NCI-H2107 treated with DMSO at 0.1 percent for 48 hours (cell line): ENCODE measurements around the gene SEC63.
"Not testable (repeated sequence)": the region's sequence is repeated elsewhere in the genome, so short reads cannot be mapped to it uniquely, and the experiment has no call there.

Source experiments
- DNase-seq: peaks from one replicate; lab custom pipeline; 2025; ENCODE audit not compliant: unreplicated experiment; lab: John Stamatoyannopoulos, UW

Gene SEC63

DNA sequence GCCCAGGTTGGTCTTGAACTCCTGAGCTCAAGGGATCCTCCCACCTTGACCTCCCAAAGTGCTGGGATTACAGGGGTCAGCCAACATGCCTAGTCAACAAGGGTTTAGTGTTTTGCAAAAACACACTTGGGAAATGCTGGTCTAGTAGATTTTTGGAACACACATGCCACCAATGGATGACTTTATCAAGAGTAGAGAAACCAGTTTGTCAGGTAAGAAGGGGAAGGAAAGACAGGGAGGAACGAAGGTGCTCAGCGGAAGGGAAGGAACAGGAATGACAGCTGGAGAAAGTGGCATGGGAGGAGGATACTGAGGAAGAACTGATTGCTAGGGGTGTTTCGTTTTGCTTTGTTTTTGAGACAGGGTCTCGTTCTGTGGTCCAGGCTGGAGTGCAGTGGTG, 15.6 kb upstream of the SEC63 start:
- DNase-seq: no peak

DNA sequence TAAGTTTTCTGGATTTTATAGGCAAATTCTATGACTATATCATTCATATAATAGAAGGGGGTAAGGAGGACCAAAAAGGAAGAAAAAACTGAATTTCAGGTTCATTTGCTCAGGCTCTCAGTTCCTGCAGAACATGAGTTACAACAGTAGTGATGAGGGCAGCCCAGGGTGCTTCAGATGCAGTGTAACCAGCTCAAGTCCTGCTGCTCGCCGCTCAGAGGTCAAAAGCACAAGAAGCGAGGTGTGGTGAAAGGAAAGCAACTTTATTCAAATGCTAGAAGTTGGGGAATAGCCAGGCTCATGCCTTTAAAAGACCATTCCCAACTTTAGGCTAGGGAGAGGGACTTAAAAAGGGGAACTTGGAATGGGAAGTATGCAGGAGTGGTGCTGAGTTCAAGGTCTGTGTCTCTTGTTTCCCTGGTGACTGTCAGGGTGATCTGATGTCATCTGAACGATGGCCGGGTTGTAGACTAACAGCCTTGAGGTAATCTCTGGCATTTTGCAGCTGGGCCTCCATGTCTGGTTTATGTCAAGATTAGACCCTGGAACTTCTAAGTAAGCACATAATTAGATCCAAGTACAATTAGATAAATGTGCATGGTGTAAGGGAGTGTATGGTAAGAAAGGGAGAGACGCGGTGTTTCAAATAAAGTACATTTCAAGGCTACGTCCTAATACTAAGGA, 14.5 kb upstream of the SEC63 start:
- DNase-seq: no peak

DNA sequence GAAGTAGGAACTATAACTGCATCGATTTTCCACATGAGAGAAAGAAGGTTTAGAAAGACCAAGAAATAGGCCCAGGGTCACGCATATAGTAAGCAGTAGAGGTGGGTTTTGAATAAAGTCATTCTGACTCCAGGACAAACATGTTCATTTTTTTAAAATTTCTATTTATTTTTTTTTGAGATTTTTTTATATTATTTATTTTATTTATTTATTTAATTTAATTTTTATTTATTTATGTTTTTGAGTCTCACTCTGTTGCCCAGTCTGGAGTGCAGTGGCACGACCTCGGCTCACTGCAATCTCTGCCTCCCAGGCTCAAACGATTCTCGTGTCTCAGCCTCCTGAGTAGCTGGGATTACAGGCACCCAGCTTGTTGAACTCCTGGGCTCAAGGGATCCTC, 13.2 kb upstream of the SEC63 start:
- DNase-seq: no peak

DNA sequence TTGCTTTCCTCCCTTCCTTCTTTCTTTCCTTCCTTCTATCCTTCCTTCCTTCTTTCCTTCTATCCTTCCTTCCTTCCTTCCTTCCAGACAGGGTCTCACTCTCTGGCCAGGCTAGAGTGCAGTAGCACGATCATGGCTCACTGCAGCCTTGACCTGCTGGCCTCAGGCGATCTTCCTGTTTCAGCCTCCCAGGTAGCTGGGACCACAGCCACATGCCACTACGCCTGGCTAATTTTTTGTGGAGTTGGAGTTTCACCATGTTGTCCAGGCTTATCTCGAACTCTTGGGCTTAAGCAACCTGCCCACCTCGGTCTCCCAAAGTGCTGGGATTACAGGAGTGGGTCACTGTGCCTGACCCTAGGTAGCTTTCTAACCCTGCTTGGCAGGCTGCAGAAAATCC, 12.2 kb upstream of the SEC63 start:
- no peak for DNase-seq

DNA sequence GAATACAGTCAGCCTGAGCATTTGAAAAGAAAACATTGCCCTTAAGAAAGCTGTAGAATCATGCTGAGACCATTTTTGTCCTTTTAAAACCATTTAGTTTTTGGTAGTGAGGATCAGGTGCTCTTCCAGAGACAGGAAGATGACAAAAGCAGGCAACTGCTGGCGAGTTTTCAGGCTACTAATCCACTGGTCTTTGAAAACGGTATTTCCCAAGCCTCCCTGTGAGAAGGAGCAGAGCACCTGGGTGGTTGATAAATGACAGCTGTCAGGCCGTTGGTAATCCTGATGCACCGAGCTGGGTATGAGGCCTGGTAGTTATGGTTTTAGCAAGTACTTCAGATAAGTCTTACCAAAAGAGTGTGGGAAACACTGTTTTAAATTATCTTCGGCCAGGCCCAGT, 10.1 kb upstream of the SEC63 start:
- DNase-seq: no peak

DNA sequence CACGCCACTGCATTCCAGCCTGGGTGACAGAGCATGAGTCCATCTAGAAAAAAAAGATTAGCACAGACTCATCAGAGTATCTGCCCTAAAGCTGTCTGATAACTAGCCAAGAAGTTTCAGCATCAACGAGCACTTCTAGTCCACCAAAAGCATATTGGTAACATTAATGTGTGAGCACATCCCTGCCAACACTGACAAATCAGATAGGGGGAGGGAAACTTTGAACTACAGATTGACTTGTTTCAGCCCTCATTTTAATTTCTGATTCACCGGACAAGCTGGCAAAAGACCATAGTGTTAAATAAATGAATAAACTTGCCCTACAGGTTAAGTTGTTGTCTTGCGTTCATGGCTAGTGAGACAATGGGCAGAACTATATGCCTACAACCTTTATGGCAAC, 7.7 kb upstream of the SEC63 start:
- DNase-seq: no peak

DNA sequence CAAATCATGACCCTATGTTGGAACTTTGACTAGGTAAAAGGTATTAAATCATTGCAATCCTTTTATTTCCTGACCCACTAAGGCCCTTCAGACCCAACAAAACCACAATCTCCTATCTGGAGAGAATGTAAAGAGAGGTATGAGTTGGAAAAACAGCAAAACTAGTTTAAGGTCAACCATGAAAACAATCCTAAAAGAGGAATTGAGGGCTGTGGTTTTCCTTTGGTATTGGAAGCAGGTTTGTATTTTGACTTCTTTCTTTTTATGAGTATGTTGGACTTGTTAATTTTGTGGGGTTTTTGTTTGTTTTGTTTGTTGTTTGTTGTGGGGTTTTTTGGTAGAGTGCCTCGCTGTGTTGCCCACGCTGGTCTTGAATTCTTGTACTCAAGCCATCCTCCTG, 4.7 kb upstream of the SEC63 start:
- no peak for DNase-seq

DNA sequence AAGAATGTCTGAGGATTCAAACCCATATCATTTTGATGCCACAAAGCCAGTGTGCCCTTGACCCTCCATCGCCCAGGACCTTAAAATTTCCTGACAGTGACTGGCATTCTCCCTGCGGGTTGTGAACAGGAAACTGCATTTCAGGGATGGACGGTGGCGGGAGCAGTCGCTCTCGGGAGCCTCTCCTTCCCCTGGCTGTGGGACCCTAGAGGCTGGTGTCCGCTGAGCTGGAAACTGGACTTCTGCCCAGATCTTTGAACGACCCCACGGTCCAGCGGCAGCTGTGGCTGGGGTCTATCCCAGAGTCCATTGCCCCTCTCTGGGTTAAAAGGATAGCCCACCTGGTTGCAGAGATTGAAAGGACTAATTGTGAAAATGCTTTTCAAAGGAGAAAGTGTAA, 1.4 kb upstream of the SEC63 start:
- DNase-seq: no peak

DNA sequence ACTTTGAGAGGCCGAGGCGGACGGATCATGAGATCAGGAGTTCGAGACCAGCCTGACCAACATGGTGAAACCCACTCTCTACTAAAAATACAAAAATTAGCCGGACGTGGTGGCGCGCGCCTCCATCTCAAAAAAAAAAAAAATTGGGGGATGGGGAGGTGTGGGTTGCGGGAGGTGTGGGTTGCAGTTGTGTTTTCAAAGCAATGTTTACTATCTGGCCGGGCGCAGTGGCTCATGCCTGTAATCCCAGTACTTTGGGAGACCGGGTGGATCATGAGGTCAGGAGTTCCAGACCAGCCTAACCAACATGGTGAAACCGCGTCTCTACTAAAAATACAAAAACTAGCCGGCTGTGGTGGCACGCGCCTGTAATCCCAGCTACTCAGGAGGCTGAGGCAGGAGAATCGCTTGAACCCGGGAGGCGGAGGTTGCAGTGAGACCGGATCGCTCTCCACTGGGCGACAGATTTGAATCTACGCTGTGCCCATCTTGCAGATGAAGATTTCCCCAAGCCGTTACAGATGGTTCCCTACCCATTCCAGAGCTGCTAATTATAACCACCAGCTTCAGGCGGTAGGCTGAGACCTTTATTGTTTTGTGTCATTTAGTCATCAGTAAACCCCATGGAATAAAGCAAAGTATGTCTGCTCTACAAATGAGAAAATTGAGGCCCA, 818 bp upstream of the SEC63 start:
- DNase-seq: not testable (repeated sequence)

DNA sequence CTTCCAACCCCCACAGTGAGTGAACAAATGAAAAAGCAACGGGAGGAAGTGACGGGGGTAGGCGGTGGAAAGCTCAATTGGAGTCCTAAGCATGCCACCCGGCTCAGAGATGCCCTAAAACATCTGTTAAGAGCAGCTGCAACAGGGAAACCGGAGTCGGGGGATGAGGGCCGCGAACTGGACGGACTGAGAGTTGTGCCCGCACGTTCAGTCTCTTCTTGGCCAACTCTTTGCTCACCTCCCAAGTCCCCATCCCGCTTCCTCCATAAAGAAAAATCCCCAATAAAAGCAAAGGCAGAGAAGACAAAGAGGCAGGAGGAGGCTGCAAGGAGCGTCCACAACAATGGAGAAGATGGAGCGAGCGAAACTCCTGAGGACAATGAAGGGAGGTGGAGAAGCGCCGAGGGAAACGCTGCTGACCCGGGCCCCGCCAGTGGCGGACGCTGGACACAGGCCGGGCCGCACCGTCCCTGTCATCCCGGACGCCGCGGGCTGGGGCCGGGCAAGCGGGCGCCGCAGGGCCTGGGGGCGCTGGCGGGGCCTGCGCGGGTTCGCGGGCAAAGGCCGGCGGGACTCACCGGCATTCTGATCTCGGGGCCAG, 600 bp downstream of the SEC63 start:
- peak; percentile 35 for DNase-seq

DNA sequence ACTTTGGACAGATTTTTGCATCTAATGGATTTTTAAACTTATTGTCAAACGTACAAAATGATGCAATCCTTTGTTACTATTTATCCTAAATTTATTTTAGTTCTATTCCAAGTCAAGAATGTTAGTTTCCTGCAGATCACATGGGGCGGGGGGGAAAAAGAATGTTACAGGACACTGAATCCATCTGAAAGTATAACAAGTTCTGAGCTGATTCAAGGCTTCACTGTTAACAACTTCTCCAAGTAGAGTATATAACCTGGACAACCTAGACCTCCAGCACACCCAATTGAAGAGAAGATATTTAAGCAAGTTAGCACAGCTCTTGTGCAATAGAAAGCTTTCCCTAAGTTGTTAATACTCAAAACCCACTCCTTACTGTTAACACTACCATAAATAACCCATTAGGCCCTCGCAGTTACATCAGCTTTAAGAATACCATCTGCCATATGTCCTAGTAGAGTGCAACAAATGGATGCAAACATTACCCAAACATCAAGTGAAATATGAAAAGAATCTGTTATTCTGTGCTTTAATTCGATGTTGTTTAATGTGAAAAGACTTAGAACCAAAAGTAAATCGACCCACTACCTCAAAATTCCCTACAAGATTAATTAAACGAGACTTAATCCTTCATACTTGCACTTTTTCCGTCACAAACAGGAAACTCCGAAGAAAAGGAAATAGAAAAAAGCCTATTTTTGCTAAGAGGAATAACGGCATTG, 1.3 kb downstream of the SEC63 start:
- no peak for DNase-seq

DNA sequence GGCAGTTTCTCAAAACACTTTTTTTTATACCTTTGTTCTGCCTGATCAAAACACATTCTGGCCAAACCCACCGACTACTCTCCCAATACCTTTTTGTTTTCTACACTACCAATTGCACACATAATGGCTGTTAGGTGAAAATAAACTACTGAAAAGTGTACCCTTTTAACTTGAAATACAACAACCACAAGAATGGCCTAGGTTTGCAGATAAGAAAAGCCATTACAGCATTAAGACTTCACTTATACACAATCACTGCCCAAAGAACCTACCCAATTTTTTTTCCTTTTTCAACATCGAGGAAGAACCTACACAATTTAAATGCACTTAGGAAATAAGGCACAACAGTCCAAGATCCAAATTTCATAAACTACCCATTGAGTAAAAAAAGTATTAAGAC, 1.8 kb downstream of the SEC63 start:
- no peak for DNase-seq

DNA sequence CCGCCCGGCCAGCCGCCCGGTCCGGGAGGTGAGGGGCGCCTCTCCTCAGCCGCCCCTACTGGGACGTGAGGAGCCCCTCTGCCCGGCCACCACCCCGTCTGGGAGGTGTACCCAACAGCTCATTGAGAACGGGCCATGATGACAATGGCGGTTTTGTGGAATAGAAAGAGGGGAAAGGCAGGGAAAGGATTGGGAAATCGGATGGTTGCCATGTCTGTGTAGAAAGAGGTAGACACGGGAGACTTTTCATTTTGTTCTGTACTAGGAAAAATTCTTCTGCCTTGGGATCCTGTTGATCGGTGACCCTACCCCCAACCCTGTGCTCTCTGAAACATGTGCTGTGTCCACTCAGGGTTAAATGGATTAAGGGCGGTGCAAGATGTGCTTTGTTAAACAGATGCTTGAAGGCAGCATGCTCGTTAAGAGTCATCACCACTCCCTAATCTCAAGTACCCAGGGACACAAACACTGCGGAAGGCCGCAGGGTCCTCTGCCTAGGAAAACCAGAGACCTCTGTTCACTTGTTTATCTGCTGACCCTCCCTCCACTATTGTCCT, 4.1 kb downstream of the SEC63 start:
- not testable (repeated sequence) for DNase-seq

DNA sequence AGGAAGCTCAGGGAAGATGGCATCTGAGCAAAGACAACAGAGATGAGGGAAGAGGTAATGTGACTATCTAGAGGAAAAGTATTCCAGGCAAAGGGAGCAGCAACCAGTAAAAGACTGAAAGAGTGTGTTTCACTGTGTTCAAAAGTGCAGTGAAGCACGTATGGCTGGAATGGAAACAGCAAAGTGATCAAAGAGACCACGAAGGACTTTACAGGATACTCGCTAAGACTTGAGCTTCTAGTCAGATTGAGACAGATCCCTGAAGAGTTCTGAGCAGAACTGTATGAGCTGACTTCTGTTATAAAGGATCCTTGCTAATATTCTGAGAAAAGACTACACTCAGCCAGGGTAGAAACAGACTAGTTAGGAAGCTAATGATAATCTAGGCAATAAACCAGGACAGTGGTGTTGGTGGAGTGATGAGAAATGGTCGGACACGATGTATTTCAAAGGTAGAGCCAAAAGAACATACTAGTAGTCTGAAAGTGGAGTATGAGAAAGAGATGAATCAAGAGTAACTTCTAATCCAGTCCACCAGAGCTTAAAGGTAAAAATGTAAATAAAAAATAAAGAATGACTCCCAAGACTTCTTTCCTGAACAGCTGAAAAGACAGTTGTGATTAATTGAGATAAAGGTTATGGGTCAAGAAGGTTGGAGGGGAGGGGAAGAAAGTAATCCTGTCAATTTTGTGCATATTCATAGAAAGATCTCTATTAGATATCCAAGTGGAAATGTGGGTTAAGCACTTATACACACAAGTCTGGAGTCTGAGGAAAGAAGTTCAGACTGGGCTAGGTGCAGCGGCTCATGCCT, 14.2 kb downstream of the SEC63 start:
- DNase-seq: no peak

DNA sequence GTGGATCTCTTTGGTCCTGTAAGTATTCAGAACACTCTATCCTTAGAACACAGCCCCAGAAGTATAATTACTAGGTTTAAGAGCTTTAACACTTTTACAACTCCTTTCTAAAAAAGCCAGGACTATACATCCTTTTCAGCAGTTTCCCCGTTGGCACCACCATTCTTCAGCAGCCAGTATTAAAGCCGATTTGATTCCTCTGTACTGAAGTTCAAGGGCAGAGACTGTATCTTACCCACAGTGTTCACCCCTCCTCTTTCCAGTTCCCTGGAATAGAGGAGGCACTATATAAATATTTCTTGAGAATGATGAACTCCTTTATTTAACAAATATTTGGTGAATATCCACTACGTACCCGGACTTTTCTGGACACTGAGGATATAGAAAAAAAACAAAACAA, 15.9 kb downstream of the SEC63 start:
- no peak for DNase-seq

DNA sequence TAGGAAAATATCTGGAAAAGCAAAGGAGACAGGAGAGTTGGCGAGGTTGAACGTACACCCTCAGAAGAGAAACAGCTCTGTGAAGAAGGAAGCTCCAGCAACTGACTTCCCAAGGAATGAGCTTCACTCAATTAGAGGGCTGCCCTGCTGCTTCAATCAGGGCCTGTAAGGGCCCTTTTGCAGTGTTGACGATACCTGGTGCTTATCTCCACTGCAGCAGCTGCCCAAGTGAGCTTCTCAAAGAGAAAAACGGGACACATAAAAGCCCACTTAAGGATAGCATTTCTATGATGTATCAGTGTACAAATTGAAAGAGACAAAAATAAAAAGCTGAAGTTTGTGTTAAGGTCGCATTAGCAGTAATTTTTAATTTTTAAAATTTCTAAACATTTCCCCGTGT, 16.4 kb downstream of the SEC63 start:
- DNase-seq: no peak

DNA sequence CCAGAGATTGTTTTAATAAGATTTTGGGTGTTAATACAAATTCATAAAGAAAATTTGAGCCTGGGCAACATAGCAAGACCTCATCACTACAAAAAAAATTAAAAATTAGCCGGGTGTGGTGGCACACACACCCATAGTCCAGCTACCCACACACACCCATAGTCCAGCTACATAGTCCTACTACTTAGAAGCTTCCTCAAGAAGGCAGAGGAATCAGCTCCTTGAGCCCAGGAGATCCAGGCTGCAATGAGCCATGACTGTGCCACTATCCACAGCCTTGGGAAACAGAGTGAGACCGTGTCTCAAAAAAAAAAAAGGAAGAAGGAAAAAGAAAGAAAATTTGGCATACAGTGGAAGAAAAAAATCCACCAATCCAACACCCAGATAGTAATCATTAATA, 16.8 kb downstream of the SEC63 start:
- DNase-seq: no peak

DNA sequence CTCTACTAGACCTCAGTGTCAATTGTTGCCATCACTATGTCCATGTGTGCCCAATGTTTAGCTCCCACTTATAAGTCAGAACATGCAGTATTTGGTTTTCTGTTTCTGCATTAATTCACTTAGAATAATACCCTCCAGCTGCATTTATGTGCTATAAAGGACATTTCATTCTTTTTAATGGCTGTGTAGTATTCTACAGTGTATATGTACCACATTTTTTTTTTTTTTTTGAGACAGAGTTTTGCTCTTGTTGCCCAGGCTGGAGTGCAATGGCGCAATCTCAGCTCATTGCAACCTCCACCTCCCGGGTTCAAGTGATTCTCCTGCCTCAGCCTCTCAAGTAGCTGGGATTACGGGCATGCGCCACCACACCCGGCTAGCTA, 21.1 kb downstream of the SEC63 start:
- not testable (repeated sequence) for DNase-seq

DNA sequence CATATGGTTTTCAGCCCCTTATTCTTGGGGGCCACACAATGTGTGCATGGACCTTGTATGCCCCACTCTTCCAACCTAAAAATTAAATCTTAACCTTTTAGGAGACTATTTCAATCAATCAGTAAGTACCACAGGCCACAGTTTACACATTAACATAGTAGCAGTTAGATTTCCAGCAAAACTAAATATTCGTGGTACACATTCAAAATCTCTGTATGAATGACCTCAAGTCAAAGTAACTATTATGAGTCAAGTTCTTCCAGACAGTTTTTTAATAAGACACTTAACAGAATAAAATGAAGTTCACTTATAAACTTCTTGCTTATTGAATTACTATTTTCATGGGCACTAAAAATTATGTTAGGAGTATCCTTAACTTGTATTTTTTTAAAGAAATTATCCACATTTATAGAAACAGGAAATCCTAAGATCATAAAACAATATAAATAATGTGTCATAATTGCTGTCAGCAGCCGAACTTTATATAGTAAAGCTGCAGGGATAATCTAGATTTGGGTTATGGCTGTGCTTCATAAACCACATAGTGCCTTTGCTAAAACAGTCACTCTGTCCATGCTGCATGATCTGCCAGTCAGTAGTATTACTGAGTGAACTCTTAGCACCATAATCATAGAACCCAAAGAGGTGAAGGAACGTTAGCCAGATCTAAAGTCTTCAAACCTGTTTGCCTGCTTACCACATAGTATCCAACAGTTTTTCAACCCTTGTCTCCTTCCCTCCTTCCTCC, 21.7 kb downstream of the SEC63 start:
- DNase-seq: no peak

DNA sequence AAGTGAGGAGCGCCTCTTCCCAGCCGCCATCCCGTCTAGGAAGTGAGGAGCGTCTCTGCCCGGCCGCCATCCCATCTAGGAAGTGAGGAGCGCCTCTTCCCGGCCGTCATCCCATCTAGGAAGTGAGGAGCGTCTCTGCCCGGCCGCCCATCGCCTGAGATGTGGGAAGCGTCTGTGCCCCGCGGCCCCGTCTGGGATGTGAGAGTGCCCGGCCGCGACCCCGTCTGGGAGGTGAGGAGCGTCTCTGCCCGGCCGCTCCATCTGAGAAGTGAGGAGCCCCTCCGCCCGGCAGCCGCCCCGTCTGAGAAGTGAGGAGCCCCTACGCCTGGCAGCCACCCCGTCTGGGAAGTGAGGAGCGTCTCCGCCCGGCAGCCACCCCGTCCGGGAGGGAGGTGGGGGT, 23.8 kb downstream of the SEC63 start:
- not testable (repeated sequence) for DNase-seq
